ENCODE measurements around the gene AUTS2. TPM values are rescaled to one million over a fixed set of nuclear protein-coding genes. Genes with fewer than 3 reads are reported as not detected.

AUTS2 gene
- total and polyA plus RNA-seq, 10 of the 15 experiments (the other 5 are each of a cell fraction or from before 2014, with no cell fraction given), result 6.4 to 55.6 (median 21.6) TPM

DNA sequence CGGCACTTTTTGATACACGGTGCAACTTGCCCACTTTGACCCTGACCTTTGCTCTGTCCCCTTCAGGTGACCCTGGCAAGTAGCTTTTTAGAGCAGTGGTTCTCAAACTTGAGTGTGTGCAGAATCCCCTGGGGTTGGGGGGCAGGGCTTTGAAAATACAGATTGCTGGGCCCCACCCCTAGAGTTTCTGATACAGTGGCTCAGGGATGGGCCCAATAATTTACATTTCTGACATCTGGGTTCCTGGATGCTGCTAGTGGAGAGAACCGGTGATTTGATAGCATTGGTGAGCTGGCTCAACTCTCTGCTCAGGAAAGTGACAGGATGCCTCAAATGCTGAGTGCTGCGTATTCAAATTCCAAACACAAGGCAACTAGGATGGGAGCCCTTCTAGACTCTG lies 995.9 kb downstream of the AUTS2 start:
- Histone ChIP-seq H3K27me3 (replicated peaks in 1 of 2; ENCODE audit: control insufficient read depth in 2 of 2, insufficient read depth in 2 of 2, low read length in 1 of 2) (no peaks in the 10 kb centered on the region), H3K27ac (ENCODE audit: control insufficient read depth, insufficient read depth) (no peak overlapping the region), H3K4me1 (ENCODE audit: control insufficient read depth, insufficient read depth, low read length) (peaks cover 16% of the 10 kb centered on the region), H2AFZ (ENCODE audit: control insufficient read depth, low read depth, low read length) (no peak overlapping the region), H3K9me3 (replicated peaks; ENCODE audit: control insufficient read depth, insufficient read depth, low read length) (no peaks in the 10 kb centered on the region), H3K36me3 (ENCODE audit: control insufficient read depth in 2 of 2, insufficient read depth in 2 of 2, low read length in 1 of 2) (no peaks in the 10 kb centered on the region), H3K4me2 (ENCODE audit: control insufficient read depth, insufficient read depth) (no peak overlapping the region), H3K9ac (ENCODE audit: control insufficient read depth, insufficient read depth, low read length) (no peak overlapping the region), H3K4me3 (no peak overlapping the region), H4K20me1 (ENCODE audit: control insufficient read depth, insufficient read depth) (no peaks in the 10 kb centered on the region), H3K79me2 (ENCODE audit: control insufficient read depth, insufficient read depth, low read length) (no peaks in the 10 kb centered on the region)
- WGBS (ENCODE audit: insufficient coverage, insufficient replicate concordance, low lambda C conversion rate, missing lambda C conversion rate), result 46% methylated on average over 4 of the region's 4 CpGs
- no peak for DNase-seq (ENCODE audit: low read depth, low spot score)
- BruUV-seq (replicated peaks), result no TSS peak
- no peak for TF ChIP-seq POLR2AphosphoS5 (IDR thresholded peaks at IDR 0.05; ENCODE audit: low read length)
- TF ChIP-seq PAX8 (IDR thresholded peaks at IDR 0.05), result no peak
- no peak for TF ChIP-seq JUND (IDR thresholded peaks at IDR 0.05; ENCODE audit: low read depth, low read length)
- TF ChIP-seq LARP7 (IDR thresholded peaks at IDR 0.05), result no peak
- no peak for TF ChIP-seq NR2C1 (IDR thresholded peaks at IDR 0.05)
- TF ChIP-seq RAD21 (IDR thresholded peaks at IDR 0.05; ENCODE audit: insufficient read depth, low read depth, low read length), result no peak
- TF ChIP-seq GABPA (IDR thresholded peaks at IDR 0.05; ENCODE audit: low read depth), result no peak
- no peak for TF ChIP-seq EP300 (IDR thresholded peaks at IDR 0.05; ENCODE audit: borderline replicate concordance in 1 of 2, control insufficient read depth in 1 of 2, low read depth in 2 of 2, low read length in 2 of 2)
- no peak for TF ChIP-seq CBX3 (IDR thresholded peaks at IDR 0.05; ENCODE audit: borderline replicate concordance, low read depth)
- no peak for TF ChIP-seq SREBF2 (IDR thresholded peaks at IDR 0.05; ENCODE audit: low read length)
- no peak for TF ChIP-seq PAX5 (IDR thresholded peaks at IDR 0.05; ENCODE audit: borderline replicate concordance, low read depth, low read length)
- TF ChIP-seq KLF5 (IDR thresholded peaks at IDR 0.05; ENCODE audit: partially characterized antibody), result no peak
- no peak for TF ChIP-seq JUNB (IDR thresholded peaks at IDR 0.05)
- TF ChIP-seq, protein P1, sequence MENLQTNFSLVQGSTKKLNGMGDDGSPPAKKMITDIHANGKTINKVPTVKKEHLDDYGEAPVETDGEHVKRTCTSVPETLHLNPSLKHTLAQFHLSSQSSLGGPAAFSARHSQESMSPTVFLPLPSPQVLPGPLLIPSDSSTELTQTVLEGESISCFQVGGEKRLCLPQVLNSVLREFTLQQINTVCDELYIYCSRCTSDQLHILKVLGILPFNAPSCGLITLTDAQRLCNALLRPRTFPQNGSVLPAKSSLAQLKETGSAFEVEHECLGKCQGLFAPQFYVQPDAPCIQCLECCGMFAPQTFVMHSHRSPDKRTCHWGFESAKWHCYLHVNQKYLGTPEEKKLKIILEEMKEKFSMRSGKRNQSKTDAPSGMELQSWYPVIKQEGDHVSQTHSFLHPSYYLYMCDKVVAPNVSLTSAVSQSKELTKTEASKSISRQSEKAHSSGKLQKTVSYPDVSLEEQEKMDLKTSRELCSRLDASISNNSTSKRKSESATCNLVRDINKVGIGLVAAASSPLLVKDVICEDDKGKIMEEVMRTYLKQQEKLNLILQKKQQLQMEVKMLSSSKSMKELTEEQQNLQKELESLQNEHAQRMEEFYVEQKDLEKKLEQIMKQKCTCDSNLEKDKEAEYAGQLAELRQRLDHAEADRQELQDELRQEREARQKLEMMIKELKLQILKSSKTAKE (IDR thresholded peaks at IDR 0.05; ENCODE audit: low read depth, poor library complexity, severe bottlenecking), result no peak
- TF ChIP-seq EGR1 (IDR thresholded peaks at IDR 0.05; ENCODE audit: borderline replicate concordance in 1 of 2, low read depth in 2 of 2, low read length in 2 of 2), result no peak
- TF ChIP-seq, protein P2, sequence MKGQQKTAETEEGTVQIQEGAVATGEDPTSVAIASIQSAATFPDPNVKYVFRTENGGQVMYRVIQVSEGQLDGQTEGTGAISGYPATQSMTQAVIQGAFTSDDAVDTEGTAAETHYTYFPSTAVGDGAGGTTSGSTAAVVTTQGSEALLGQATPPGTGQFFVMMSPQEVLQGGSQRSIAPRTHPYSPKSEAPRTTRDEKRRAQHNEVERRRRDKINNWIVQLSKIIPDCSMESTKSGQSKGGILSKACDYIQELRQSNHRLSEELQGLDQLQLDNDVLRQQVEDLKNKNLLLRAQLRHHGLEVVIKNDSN (IDR thresholded peaks at IDR 0.05; ENCODE audit: borderline replicate concordance, extremely low read length, insufficient read depth, low read depth, low read length), result no peak
- TF ChIP-seq, protein P3, sequence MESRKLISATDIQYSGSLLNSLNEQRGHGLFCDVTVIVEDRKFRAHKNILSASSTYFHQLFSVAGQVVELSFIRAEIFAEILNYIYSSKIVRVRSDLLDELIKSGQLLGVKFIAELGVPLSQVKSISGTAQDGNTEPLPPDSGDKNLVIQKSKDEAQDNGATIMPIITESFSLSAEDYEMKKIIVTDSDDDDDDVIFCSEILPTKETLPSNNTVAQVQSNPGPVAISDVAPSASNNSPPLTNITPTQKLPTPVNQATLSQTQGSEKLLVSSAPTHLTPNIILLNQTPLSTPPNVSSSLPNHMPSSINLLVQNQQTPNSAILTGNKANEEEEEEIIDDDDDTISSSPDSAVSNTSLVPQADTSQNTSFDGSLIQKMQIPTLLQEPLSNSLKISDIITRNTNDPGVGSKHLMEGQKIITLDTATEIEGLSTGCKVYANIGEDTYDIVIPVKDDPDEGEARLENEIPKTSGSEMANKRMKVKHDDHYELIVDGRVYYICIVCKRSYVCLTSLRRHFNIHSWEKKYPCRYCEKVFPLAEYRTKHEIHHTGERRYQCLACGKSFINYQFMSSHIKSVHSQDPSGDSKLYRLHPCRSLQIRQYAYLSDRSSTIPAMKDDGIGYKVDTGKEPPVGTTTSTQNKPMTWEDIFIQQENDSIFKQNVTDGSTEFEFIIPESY (IDR thresholded peaks at IDR 0.05), result no peak
- ChIA-PET SMC1A (ENCODE audit: uncharacterized antibody, unreplicated experiment) (interaction anchor here (1.2 kb wide), 1 partner anchor 167 kb away, joined by 3 read pairs; no protein-coding TSS in a partner anchor), CTCF (interaction anchor here (1.9 kb wide), 1 partner anchor 12 kb away, joined by 4 read pairs; no protein-coding TSS in a partner anchor), RAD21 (ENCODE audit: unreplicated experiment) (no interaction called here), POLR2A (no interaction called here)
- ATAC-seq, result no peak
- in situ Hi-C loops (cut with MboI), result no loop called here
- intact Hi-C loops (cut with micrococcal nuclease; ENCODE audit: unreplicated experiment), result no loop called here
- FAIRE-seq, result no peak

All from GM12878 (cell line).